Upper lobe of right lung (tissue), 1 donor: Measurements from ENCODE around the gene PLEKHA1. TPM values are rescaled to one million over a fixed set of nuclear protein-coding genes. Genes with fewer than 3 reads are reported as not detected.

Experiments
- ATAC-seq: fragments of 200-7000 bp; cut with Tn5 transposase; one replicate; pipeline ENCODE4 v1.9.1; 2020; ENCODE audit warnings: mild to moderate bottlenecking, moderate library complexity
- DNase-seq: peaks from one replicate; pipeline ENCODE4 v3.0.0-alpha.2; 2020
- H3K27ac ChIP-seq: fragments of 200-600 bp; one replicate; pipeline ENCODE4 v1.8.0; 2022
- H3K27me3 ChIP-seq: fragments of 200-600 bp; one replicate; pipeline ENCODE4 v1.8.0; 2022; ENCODE audit warnings: mild to moderate bottlenecking
- H3K36me3 ChIP-seq: fragments of 200-600 bp; one replicate; pipeline ENCODE4 v1.8.0; 2022
- H3K4me1 ChIP-seq: fragments of 200-600 bp; one replicate; pipeline ENCODE4 v1.8.0; 2022
- H3K4me3 ChIP-seq: fragments of 200-600 bp; one replicate; pipeline ENCODE4 v1.8.0; 2022; ENCODE audit warnings: mild to moderate bottlenecking
- H3K9me3 ChIP-seq: fragments of 200-600 bp; one replicate; pipeline ENCODE4 v1.8.0; 2022
- CTCF ChIP-seq: fragments of 200-600 bp; IDR thresholded peaks from one replicate; pipeline ENCODE4 v1.8.0; 2022; ENCODE audit warnings: antibody characterized with exemption
- intact Hi-C: fragments of 100-400 bp; cut with DNase I; formaldehyde crosslinking; loops from one replicate; pipeline ENCODE4 v1.11.0; 2022
- total RNA-seq: library from RNA; stranded (reverse); fragmentation: NEBNext Ultra II Directional; extraction: Animal tissue kit (Norgen Biotek cat#: 25700); gene quantifications from one replicate; pipeline ENCODE4 v1.2.1, GENCODE V29; 2021
- donor health status: DM: no; HTN: yes; CAD: no; lungs with severe emphysema.

The PLEKHA1 gene
- total RNA-seq, 1 donor from 2014 or later: 59.9 TPM

GRCh38 chr10:122380703-122381102 is 6.2 kb downstream of the PLEKHA1 start:
- H3K27ac ChIP-seq: no peak overlapping the region
- H3K36me3 ChIP-seq: no peaks in the 10 kb centered on the region
- no peaks in the 10 kb centered on the region for H3K9me3 ChIP-seq
- ATAC-seq (peak; percentile 30), DNase-seq (no peak)
- H3K4me3 ChIP-seq: no peak overlapping the region
- H3K27me3 ChIP-seq: no peaks in the 10 kb centered on the region
- no peak for TF ChIP-seq CTCF
- intact Hi-C loops: no loop called here
- H3K4me1 ChIP-seq: no peaks in the 10 kb centered on the region

DNA sequence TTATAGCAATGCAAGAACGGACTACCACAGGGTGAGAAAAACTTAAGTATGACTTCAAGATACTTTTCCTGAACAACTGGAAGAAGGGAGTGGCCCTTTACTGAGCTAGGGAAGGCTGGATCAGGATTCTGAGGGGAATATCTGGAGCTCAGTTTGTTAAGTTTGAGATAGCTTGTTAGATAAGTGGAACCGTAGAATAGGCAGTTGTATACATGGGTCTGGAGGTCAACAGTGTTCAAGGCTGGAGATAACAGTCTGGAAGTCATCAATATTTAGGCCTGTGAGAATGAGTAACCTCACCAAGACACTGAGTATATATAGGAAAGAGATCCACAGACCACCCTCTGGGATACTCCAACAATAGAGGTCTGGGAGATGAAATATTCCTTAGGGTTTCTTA is 7.2 kb downstream of the PLEKHA1 start:
- Histone ChIP-seq H3K9me3 (no peaks in the 10 kb centered on the region), H3K4me1 (no peaks in the 10 kb centered on the region), H3K27me3 (no peaks in the 10 kb centered on the region), H3K27ac (no peak overlapping the region), H3K36me3 (no peaks in the 10 kb centered on the region), H3K4me3 (no peak overlapping the region)
- no peak for DNase-seq
- intact Hi-C loops: no loop called here
- ATAC-seq: no peak
- no peak for TF ChIP-seq CTCF

GRCh38 chr10:122386514-122386913 is 12.0 kb downstream of the PLEKHA1 start:
- Histone ChIP-seq H3K27ac (no peak overlapping the region), H3K4me1 (no peaks in the 10 kb centered on the region), H3K36me3 (no peaks in the 10 kb centered on the region), H3K9me3 (no peaks in the 10 kb centered on the region), H3K27me3 (no peaks in the 10 kb centered on the region), H3K4me3 (no peak overlapping the region)
- no peak for DNase-seq
- no peak for ATAC-seq
- intact Hi-C loops: no loop called here
- no peak for TF ChIP-seq CTCF

GRCh38 chr10:122387572-122387971 is 13.1 kb downstream of the PLEKHA1 start:
- intact Hi-C loops: no loop called here
- no peak overlapping the region for H3K4me3 ChIP-seq
- H3K27ac ChIP-seq: no peak overlapping the region
- no peaks in the 10 kb centered on the region for H3K27me3 ChIP-seq
- TF ChIP-seq CTCF: no peak
- H3K9me3 ChIP-seq: no peaks in the 10 kb centered on the region
- H3K36me3 ChIP-seq: no peaks in the 10 kb centered on the region
- DNase-seq (no peak), ATAC-seq (no peak)
- H3K4me1 ChIP-seq: no peaks in the 10 kb centered on the region

DNA sequence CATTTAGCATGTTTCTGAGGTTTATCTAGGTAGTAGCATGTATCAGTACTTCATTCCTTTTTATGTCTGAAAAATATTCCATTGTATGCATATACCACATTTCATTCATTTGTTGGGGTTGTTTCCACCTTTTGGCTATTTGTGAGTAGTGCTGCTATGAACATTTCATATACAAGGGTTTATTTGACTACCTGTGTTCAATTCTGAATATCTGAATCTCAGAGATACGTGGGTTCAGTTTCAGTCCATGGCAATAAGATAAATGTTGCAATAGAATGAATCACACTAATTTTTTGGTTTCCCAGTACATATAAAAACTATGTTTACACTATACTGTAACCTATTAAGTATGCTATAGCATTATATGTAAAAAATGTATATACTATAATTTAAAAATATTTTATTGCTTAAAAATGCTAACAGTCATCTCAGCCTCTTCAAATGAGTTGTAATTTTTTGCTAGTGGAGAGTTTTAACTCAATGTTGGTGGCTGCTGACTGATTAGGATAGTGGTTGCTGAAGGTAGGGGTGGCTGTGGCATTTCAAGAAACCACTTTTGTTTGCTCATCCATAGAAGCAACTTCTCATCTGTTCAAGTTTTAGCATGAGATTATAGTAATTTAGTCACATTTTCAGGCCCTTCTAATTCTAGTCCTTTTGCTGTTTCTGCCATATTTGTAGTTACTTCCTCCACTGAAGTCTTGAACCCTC is 13.9 kb downstream of the PLEKHA1 start:
- intact Hi-C loops: no loop called here
- H3K36me3 ChIP-seq: peaks cover 4% of the 10 kb centered on the region
- H3K9me3 ChIP-seq: no peaks in the 10 kb centered on the region

More for the DNA sequence above, 13.9 kb downstream of the PLEKHA1 start:
- Histone ChIP-seq H3K4me3 (no peak overlapping the region), H3K4me1 (no peaks in the 10 kb centered on the region), H3K27ac (no peak overlapping the region), H3K27me3 (no peaks in the 10 kb centered on the region)
- DNase-seq (no peak), ATAC-seq (no peak)
- no peak for TF ChIP-seq CTCF
